HG03558 (cell line): ENCODE measurements around the gene ITPR3.
"Not testable (repeated sequence)": the region's sequence is repeated elsewhere in the genome, so short reads cannot be mapped to it uniquely, and the experiment has no call there.

Experiments used
- ATAC-seq: cut with Tn5 transposase; IDR thresholded peaks from one replicate; pipeline ENCODE4 v1.9.1; 2021; ENCODE audit warnings: moderate number of reproducible peaks; ENCODE audit not compliant: unreplicated experiment; ENCODE audit errors: extremely low read depth

Gene ITPR3

DNA sequence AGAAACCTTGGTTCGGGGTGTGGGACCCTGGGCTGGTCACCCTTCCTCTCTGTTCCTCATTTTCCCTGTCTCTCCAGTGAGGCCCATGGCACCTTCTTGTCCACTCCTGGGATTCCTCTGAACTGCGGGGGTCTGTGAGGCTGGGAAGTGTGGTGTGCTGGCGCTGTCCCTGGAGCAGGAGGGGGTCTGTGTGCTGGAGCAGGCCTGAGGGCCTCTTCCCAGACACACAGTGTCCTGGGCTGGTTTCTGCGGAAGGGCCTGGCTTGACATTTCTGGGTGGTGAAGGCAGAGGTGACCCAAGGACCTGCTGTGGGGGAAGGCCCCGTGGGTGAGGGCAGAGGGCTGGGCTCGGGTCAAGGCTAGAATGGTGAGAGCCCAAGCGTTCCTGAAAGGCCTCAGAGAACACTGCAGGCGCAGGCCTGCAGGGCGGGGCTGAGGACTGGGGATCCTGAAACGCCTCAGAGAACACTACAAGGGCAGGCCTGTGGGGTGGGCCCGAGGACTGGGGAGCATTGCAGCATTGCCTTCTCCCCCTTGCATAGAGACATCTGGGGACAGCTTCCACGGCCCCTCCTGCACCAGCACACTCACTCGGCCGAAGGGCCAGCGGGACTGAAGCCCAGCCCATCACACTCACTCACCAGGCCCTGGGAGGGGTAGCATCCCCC is 30.5 kb upstream of the ITPR3 start:
- ATAC-seq = no peak

DNA sequence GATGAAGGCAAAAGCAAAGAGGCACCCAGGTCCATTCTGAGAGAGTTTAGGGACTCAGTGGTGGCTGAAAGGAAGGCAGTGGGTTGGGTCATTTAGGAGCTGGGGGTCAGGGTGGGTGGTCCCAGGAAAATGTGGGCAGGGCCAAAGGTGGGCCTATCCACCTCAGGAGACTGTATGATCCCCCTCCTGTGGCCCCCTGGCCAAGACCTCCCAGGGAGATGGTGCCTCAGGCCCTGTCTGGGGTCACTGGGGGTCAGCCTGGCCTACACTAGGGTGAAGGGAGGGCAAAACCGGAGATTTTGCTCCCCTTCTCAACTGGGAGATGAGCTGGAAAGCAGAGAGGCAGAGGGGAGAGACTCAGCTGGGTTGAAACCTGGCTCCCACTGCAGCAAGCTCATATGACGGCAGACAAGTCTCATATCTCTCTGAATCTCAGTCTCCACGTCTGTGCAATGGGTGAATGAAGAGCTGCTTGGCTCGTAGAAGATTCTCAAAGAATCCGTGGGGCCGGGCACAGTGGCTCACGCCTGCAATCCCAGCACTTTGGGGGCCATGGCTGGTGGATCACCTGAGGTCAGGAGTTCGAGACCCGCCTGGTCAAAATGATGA is 29.6 kb upstream of the ITPR3 start:
- ATAC-seq = no peak

DNA sequence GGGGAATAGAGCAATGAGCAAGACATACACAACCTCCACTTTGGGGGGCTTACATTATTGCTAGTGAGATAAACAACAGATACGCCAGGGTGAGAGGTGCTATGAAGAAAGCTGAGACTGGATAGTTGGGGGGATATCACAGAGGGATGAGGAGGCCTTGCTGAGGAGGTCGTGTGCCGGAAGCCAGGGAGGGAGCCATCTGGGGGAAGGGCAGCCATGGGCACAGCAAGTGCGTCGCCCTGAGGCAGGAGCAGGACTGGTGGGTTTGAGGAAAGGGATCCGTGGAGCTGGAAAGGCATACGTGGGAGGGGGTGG is 28.9 kb upstream of the ITPR3 start:
- ATAC-seq = no peak

DNA sequence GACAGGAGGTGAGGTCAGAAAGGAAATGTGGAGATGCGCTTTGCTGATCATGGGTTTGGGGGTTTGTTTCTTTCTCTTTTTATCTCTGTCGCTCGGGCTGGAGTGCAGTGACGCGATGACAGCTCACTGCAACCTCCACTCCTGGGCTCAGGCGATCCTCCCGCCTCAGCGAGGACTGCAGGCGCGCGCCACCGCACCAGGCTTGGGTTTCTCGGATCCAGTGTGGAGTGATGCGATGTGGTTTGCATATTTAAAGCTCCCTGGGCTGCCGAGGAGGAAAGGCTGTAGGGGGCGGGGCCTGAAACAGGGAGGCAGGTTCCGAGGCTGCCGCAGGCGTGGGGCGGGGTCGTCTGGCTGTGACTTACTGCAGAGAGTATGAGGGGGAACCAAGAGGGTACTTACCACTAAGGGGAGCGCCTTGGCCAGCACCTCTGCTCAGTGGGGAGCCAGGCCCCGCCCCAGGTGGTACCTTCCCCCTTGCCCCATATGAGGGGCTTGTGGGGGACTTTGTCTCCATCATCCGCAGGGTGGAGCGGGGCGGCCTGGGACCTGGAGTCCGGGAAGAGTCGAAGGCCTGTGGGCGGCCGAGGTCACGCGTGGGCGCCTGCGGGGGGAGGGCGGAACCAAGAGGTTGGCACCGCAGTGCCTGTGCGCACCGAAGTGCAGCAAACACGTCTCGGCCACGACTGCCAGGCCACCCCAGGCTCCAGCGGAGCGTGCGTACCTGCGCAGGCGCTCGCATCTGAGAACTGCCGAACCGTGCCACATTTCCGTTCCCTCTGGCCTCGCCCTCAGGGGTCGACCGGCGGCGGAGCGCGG is 28.3 kb upstream of the ITPR3 start:
- ATAC-seq = no peak

DNA sequence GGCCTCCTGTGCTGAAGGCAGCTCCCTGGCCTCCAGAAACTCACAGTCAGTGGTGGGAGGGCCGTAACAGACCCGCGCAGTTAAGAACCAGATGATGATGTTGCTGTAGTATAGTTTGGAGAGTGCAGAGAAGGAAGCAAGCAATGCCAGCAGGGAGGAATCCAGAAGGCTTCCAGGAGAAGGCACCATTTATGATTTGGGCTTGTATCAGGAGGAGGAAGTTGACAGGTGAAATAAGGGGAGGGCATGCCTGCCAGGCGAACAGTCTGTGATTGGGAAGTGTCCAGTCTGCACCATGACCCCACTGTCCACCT is 27.8 kb upstream of the ITPR3 start:
- no peak for ATAC-seq

DNA sequence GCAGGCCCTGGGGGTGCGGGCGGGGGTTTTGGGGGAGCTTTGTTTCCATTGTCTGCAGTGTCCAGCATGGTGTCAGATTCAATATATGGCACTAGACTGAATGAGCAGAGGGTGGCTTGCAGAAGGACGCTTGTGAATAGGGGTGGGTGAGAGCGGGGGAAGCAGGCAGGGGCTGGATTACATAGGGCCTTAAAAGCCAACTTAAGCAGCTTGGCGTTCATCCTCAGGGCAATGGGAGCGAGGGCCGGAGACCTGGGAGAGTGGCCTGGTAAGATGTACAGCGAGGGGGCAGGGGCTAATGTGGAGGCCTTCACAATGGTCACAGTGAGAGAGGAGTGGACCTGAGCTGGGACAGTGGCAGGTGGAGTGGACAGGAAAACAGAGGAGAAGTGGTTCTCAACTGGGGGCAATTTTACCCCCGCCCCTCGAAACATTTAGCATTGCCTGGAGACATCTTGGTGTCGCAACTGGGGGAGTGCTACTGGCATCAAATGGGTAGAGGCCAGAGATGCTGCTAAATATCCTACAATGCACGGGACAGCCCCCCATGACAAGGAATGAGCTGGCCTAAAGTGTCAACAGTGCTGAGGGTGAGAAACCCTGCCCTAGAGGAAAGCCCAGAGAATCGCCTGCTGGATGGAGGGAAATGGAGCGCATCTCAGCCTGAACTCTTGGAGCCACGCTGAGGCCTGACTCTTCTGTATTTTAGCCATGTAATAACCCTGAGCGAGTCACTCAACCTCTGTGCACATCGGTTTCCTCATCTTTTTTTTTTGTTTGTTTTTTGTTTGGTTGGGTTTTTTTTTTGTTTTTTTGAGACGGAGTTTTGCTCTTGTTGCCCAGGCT is 25.9 kb upstream of the ITPR3 start:
- ATAC-seq = no peak

DNA sequence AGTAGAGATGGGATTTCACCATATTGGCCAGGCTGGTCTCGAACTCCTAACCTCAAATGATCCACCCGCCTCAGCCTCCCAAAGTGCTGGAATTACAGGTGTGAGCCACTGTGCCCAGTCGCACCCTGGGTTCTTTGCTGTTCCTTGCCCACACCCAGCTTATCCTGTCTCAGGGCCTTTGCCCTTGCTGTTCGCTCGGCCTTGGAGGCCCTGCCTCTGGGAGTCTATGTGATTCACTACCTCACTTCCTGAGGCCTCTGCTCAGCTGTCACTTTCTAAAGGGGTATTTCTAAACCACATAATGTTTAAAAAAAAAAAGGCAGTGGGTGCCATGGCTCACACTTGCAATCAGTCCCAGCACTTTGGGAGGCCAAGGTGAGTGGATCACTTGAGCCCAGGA is 24.2 kb upstream of the ITPR3 start:
- not testable (repeated sequence) for ATAC-seq

DNA sequence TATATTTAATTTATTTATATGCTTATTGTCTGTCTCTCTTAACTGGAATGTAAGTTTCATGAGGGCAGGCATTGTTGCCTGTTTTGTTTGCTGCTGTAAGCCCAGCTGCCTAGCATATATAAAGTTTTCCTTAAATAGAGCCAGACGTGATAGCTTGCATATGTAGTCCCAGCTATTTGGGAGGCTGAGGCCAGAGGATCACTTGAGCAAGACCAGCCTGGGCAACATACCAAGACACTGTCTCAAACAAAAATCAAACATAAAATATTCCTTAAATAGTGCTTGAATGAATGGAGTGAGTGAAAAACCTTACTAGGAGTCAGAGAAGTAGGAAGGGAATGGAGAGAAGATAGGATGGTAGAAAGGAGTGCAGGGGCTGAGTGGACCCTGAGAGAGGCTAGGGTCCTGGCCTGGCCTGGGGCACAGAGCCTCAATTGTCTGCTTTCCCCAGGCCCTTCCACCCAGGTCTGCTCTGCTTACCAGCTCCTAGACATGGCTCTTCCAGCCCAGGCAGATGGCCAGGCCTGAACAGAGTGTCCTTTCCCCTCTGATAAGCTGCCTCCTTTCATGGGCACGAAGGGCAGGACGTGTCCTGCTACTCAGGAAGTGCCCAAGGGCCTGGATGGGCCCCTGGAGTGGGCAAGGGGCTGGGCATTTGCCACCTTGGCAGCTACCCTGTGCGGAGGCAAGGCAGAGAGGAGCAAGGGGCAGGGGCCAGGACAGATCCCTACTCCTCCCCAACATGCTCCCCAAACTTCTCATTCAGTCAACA is 23.4 kb upstream of the ITPR3 start:
- no peak for ATAC-seq

DNA sequence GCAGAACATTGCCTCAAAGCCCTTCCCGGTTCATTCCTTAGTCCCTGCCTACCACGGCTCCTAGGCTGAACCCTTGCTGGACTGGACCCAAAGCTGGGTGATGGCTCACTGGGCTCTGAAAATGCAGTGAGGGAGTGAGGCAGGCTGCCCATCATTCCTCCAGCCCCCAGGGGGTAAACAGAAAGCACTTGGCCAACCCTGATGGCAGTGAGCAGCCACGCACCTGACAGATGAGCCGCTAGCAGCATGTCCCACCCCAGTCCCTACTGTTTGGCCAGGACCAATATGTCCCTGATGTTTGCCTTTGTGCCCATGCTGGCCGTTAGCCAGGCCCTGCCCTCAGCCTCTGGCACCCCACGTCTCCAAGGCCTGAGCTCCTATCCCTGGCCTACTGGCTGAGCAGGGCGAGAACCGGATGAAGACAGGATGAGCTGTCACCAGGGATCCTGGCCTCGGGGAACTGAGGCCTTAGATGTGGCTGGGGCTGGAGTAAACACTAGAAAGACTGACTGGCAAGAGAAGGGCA is 21.6 kb upstream of the ITPR3 start:
- ATAC-seq = no peak

DNA sequence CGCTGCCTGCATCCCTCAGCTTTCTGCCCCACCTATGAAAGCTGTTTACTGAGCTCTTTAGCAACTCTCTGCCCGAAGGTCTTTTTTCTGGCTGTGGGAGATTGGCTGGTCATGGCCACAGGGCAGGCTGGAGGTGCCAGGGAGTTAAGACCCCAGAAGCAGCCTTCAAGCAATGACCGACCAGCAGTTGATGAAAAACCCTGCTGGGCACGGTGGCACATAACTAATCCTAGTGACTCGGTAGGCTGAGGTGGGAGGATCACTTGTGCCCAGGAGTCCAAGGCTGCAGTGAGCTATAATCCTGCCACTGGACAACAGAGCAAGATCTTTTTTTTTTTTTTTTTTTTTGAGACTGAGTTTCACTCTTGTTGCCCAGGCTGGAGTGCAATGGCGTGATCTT is 20.4 kb upstream of the ITPR3 start:
- ATAC-seq = no peak

DNA sequence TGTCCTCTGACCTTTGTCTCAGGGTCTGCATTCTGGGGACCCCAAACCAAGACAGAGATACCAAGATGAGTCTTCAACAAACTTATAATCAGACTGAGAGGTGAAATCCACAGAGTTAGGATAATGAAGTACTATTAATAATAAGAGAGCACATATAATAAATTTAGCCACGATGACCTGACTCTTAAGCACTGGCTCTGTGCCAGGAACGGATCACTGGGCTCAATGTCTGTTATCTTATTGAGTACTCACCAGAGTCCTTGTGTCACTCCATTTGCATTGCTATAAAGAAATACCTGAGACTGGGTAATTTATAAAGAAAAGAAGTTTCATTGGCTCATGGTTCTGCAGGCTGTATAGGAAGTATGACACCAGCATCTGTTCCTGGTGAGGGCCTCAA is 18.9 kb upstream of the ITPR3 start:
- ATAC-seq = no peak

DNA sequence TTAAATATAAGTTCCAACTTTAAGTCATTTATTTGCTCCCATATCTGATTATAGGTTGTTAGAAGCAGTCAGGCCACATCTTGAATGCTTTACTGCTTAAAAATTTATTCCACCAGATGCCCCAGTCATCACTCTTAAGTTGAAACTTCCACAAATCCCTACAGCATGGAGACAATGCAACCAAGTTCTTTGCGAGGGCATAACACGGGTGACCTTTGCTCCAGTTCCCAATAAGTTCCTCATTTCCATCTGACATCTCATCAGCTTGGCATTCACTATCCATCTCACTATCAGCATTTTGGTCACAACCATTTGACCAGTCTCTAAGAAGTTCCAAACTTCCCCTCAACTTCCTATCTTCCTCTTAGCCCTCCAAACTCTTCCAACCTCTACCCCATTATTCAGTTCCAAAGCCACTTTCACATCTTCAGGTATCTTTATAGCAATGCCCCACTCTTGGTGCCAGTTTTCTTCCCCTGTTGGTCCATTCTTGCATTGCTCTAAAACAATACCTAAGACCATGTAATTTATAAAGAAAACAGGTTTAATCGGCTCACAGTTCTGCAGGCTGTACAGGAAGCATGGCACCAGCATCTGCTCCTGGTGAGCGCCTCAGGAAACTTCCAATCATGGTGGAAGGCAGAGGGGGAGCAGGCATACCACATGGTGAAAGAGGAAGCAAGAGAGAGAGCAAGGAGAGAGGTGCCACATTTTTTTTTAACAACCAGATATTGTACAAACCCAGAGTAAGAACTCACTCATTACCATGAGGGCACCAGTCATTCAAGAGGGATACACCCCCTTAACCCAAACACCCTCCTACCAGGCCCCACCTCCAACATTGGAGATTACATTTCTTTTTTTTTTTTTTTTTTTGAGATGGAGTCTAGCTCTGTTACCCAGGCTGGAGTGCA is 15.9 kb upstream of the ITPR3 start:
- no peak for ATAC-seq

DNA sequence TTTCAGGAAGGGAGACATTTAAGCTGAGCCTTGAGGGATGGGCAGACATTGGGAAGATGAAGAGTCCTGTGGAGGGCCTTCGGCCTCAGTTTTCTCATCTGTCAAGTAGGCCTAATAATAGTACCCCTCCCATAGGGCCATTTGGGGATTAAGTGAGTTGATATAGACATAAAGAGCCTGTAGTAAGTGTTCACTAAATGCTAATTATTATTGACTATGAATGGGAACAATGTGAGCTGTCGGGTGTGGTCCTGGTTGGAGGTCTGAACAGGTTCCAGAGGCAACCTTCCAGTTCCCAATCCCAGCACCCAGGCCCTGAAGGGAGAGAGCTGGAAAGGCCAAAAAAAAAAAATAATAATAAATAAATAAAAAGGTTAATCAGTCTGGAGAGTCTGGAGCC is 14.5 kb upstream of the ITPR3 start:
- no peak for ATAC-seq

DNA sequence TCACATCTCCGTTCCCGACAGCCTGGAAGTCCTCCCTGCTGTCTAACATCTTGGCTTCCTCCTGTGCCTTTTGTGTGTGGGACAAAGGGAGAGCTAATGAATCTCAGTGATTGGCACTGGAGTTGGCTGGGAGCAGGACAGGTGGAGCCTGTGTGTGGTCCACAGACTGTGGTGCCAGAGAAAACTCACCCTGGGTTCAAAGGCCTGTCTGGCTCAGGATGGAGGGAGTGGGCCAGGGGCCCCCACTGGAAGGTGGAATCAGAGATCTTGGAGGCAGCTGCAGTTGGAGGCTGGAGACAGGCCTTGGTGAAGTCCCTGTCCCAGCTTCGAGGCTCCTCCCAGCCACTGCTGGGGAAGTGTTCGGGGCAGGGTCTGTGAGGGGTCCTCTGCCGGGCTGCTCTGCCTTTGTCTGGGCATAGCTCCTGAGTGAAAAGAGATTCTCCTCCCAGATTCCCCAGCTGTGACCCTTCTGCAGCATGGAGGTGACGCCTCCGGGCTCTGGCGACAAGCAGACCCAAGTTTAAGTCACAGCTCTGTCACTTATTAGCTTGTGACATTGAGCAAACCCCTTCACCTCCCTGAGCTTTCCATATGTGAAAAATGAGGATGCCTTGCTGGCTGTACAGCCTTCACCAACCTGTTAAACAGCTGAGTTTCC is 13.9 kb upstream of the ITPR3 start:
- no peak for ATAC-seq

DNA sequence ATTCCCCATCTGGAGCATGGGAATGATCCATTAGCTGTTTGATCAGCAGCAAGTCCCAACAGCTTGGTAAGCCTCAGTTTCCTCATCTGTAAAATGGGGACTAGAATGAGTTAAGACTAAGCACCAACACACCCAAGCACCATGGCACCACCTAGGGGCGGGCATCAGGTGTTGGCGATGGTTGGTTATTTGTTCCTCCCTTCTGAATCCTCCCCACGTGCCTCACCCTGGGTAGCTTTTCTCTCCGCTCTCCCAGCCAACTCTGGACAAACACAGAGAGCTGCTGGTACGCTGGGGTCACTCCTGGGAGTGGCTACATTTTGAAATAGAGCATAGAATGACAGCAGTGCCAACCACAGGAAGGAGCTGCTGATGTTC is 13.3 kb upstream of the ITPR3 start:
- no peak for ATAC-seq

DNA sequence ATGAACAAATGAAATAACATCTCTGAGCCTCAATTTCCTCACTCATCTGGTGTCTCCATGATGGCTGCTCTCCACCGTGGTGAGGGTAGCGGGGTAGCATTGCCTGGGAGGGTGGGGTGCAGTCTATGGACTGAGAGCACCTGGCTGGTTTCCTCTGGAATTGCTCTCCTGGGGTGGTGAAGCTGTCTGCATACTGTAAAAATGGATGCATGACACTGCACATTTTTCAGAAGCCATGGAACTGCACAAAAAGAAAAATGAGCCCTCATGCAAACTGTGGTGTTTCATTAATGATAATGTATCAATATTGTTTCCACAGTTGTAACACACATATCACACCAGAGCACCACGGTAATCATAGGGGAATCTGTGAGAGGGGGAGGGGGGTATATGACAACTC is 12.1 kb upstream of the ITPR3 start:
- ATAC-seq = no peak

DNA sequence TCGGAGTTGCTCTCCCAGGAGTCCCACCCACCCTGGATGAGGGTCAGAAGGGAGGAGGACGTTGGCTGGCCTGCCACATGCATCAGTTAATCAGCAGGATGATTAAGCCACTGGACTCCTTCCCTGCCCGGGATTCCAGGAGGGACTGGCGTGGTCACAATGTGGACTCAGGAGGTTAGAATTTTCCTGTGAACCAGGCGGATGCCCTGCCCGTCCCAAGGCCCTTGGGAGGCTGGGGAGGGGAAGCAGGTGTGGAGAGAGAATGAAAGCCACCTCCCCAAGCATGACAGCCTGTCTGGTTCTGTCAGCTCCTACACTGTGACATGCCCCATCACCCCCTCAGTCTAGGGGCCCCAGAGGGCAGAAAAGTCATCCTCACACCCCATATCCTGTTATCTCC is 11.6 kb upstream of the ITPR3 start:
- ATAC-seq = no peak

DNA sequence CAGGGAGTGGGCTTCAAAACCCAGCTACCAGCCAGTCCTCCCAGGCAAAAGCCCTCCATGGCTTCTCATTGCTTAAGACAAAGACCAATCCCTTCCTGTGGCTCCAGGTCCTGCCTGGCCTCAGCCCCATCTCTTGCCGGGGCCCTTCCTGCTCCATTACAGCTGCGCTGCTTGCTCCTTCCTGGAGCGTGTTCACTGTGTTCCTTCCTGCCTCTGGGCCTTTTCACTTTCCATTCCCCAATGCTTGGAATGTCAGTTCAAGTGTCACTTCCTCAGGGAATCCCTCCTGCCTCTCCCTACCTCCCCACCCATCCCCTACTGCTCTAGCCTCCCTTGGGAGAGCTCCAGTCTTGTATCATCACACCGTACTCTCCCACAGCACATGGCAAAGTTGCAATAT is 11.1 kb upstream of the ITPR3 start:
- no peak for ATAC-seq
